ENCODE measurements around the gene PSME3IP1.

Gene PSME3IP1

GRCh38 chr16:57143149-57143921 lies 42.5 kb downstream of the PSME3IP1 start:
- DNase-seq, result no peak

DNA sequence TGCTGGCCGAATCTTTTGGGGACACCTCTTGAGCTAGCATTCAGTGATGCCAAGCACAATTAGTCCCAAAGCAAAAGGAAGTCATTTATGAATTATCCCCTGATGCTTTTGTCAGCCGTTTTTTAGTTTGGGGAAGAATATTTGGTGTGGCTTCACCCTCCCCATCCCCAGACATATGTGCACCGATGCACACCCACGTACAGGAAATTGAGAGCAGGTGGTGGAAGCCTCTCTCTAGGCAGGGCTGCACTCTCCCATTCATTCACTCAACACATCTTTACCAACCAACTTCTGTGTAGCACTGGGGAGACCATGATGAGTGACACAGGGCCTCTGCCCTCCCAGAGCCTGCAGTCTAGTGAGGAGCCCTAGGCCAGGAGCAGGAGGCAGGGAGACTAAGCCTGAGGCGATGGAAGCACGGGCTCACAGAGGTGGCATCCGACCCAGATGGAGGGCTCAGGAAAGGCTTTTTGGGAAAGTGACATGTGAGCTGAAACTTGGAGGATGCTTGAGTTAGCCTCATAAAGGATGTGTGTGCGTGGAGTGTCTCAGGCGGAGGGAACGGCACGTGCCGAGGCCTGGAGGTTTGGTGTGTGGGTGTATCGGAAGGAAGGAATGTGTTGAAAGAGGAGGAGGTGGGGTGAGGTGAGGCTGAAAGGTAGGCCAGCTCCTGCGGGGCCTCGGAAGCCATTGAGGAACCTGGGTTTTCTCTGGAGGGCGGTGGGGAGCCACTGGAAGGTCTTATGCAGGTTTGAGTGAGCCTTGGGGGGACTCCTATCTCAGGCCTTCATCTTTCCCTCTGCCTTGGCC lies 43.8 kb downstream of the PSME3IP1 start:
- no peak for DNase-seq

DNA sequence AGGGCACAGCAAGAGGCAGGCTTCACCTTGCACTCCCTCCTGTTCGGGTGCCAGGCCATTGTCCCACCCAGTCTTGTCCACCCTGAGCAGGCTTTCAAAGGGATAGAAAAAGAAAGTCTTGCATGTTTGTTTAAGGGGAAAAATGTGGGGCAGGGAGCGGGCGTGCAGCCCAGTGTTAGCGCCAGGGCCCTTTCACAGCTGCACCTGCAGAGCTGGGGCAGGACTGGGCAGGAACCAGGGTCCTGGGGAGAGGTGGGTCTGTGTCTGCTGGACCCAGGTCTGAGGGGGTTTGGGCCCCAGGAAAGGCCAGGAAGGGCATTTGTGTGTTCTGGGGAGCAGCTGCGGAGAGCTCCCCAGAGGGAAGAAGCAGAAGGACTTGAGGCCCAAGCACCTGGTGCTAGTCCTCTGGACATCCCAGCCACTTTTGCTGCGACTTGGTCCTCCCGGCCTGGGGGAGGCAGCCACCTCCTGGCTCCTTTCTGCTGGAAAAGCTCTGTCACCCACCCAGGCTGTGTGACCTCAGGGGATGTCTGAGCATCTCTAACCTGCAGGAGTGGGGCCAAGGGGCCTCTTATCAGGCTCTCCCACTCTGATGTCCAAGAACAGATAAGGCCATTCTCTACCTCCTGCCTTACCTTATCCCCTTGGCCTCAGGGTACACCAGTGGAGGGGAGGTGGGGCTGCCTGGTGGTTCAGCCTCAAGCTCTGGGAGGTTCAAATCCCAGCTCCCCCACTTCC lies 44.7 kb downstream of the PSME3IP1 start:
- DNase-seq, result no peak

GRCh38 chr16:57138281-57138935 lies 47.4 kb downstream of the PSME3IP1 start:
- no peak for DNase-seq

DNA sequence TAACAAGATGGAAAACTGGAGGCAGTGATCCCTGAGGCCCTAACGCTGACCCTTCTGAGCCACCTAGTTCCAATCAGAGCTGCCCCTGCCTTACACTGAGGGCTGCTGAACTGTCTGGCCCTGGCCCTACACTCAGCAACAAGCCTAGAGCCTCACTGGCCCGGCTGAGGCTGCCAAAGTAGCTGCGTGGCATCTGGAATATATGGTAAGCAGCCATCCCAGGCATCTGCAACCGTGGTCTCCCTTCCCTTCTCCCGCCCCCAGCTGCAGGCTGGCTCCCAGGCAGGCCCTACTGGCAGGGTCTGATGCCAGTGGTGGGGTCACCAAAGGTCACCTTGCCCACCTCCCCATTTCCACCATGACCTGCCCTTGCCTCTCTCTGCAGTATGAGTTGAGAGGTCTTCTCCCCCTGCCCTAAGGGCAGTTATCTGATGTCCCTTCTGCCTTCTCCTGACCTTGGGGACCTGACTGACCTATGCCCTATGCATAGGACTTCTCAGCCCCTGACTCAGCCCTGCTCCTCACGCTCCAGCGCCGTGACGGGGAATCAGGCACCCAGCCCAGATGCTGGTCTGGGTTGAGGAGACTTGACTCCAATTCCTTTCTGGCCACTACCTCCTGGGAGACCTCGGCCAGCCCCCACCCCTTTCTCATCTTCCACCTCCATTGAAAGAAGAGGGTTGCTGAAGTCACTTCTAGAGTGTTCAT lies 48.1 kb downstream of the PSME3IP1 start:
- DNase-seq, result no peak

GRCh38 chr16:57137043-57137442 lies 48.8 kb downstream of the PSME3IP1 start:
- no peak for DNase-seq

- no peak for DNase-seq
Measured at GRCh38 chr16:57134982-57135381, 50.9 kb downstream of the PSME3IP1 start.

DNA sequence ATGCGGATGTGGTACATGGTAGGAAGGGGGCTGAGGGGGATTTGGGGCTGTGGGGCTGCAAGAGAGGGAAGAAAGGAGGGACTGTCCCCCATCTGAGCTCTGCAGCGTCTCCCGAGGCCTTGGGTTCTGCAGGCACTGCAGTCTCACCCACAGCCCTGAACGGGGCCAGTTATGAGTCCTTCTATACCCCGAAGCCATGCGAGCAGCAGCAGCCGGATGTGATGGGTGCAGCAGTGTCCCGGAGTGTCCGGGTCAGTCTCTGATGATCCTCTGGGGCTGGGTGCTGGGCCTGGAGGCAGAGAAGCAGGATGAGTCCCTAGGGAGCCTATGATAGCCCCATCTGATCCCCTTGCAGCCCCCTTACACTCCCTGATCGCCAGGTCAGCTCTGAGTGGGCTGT lies 52.0 kb downstream of the PSME3IP1 start:
- no peak for DNase-seq

- DNase-seq, result no peak
Measured at GRCh38 chr16:57133031-57133430, 52.8 kb downstream of the PSME3IP1 start.

DNA sequence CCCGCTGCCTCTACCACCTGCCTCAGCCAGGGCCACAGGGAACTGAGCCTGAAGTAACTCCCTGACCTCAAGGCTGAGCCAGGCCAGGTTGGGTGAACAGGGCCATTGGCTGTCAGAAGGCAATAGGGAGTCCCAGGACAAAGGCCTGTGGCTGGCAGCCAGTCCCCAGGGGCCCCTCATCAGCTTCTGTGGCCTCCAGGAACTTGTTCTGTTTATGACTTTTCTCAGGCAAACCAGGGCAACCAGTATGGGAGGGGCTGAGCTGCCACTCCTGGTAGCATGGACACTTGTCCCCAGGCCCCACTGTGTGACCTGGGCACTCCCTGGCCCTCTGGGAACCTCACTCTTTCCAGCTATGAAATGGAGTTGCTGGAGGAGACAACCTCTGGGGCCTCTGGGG lies 53.4 kb downstream of the PSME3IP1 start:
- DNase-seq, result no peak

GRCh38 chr16:57131351-57131970 lies 54.4 kb downstream of the PSME3IP1 start:
- no peak for DNase-seq

GRCh38 chr16:57130950-57131321 lies 54.9 kb downstream of the PSME3IP1 start:
- no peak for DNase-seq

DNA sequence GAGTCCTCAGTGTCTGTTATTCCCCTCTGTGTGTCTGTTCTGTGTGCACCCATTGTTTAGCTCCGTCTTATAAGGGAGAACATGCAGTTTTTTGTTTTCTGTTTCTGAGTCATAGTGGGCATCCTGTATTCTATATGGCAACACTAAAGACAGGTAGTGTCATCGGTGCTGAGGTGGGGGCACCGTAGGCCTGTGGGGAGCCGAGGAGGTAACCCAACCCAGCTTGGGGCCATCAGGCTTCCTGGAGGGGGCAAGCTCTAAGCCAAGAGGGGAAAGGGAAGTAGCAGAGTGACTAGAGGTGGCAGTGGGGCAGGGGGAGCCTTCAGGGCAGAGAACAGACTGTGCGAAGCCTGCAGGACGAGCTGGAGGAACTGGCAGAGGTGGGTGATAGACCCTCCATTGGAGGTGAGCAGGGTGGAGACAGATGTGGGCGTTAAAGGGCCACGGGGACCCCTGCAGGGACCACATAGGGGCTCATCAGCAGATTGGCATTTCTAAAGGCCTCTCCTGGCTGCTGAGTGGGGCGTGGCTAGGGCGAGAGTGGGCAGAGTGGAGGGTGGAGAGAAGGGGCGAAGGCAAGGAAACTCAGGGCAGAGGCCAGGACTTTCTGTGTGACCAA lies 57.0 kb downstream of the PSME3IP1 start:
- no peak for DNase-seq

GRCh38 chr16:57127836-57128235 lies 58.0 kb downstream of the PSME3IP1 start:
- no peak for DNase-seq

DNA sequence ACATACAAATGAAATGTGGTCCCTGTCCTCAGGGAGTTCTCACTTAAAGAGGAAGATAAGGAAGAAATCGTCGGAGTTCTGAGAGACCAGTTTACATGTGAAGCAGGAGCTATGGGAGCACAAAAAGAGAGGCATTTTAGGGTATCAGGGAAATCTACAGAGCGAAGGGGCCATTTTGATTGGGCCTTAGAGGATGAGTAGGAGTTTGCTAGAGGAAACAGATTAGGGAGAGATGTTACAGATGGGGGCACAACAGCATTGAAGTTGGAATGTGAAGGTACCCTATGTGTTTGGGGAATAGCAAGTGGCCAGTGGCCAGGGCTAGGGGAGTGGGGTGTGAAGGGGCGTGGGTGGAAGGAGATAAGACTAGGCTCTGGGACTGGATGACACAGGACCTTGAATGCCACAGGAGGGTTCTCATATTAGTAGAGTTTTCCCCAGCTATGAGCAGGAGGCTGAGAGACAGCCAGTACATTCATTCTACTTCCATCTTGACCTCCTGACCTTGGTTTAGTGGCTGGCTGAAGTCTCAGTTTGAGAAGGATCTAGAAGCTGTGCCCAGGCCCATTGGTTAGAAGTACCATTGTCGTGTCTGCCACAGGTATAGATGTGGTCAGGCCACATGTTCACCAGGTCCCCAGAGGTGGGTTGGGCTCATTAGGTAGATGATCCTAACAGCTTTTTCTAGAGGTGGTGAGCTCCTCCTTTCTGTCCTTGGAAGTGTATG lies 58.6 kb downstream of the PSME3IP1 start:
- DNase-seq, result no peak

DNA sequence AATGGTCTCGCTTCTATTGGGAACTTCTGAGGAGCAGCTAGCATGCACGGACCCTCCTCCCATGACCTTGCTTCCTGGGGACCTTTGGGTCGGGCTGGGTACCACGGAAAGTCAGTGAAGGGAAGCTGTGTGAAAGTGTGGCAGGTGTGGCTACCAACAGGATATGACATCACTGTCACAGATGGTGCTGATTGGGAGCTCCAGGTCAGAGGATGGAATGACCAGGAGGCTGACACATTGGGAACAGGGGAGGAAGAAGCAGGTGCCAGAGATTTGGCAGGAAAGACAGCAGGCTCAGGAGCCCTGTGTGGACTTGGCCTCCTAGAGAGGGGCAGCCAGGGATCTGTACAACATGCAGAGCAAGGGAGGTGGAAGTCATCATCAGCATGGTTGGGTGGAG lies 59.4 kb downstream of the PSME3IP1 start:
- DNase-seq, result no peak

GRCh38 chr16:57125969-57126368 lies 59.9 kb downstream of the PSME3IP1 start:
- DNase-seq, result no peak

- DNase-seq, result no peak
Measured at GRCh38 chr16:57125376-57125775, 60.5 kb downstream of the PSME3IP1 start.

DNA sequence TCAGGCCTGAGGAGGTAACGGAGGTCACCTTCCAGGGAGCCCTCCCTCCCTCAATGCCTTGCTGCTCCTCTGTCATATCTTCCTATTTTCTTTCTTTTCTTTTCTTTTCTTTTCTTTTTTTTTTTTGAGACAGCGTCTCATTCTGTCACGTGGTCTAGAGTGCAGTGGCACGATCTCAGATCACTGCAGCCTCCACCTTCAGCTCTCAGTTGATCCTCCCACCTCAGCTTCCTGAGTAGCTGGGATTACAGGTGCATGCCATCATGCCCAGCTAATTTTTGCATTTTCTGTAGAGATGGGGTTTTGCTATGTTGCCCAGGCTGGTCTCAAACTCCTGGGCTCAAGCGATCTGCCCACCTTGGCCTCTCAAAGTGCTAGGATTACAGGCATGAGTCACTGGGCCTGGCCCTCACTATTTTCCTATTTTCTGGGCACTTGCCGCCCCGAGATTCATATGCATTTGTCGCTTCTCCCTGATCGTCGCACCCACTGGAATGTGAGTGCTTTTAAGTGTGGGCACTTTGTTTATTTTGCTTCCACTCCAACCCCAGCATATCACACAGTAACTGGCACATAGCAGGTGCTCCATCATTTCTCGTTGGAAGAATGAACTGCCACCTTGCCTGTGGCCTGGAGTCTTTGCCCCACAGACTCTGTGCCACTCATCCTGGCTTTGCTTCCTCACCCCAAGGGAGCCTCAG lies 61.7 kb downstream of the PSME3IP1 start:
- DNase-seq, result no peak
